SIG-M5 (cell line): Measurements from ENCODE around the gene MIA2.
"Not testable (repeated sequence)": the region's sequence is repeated elsewhere in the genome, so short reads cannot be mapped to it uniquely, and the experiment has no call there.

ENCODE experiments used
- DNase-seq: peaks from one replicate; lab custom pipeline; 2025; lab: John Stamatoyannopoulos, UW

Gene MIA2

DNA sequence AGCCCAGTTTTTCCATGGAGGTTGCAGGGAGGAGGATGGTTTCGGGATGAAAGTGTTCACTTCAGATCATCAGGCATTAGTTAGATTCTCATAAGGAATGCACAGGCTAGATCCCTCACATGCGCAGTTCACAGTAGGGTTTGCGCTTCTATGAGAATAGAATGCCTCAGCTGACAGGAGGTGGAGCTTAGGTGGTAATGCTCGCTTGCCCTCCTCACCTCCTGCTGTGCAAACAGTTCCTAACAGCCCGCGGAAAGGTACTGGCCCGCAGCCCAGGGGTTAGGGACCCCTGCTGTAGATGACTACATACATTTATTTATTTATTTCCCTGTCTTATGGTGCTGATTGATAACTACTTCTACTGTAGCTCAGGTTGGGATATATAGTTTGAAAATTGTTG, 105.3 kb downstream of the MIA2 start:
- DNase-seq: no peak

DNA sequence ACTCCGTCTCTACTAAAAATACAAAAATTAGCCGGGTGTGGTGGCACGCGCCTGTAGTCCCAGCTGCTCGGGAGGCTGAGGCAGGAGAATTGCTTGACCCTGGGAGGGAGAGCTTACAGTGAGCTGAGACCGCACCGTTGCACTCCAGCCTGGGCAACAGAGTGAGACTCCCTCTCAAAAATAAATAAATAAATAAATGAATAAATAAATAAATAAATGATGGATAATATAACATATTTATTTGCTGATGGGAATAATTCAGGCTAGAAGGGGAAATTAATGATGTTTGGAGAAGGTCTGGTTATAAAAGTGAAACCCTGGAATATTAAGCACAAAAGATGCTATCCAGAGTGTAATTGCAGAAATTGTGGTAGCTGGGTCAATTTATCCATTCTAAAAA, 107.4 kb downstream of the MIA2 start:
- DNase-seq: not testable (repeated sequence)

DNA sequence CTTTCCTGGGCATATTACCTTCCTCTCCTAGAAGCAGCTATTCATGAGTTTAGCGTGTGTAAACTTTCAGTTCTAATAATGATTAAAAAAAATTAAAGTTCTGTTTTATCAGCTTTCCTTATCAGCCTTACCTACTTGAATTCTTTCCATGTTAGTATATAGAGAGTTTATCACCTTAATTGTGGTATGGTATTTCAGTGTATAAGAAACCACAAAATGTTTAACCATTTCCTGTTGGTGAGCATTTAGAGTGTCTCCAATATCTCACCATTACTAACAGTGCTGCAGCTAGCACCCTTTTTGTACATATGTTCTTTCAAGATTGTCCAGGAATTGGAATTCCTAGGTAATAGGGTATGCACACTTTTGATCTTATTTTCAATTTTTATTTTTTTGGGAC, 109.1 kb downstream of the MIA2 start:
- DNase-seq: no peak

DNA sequence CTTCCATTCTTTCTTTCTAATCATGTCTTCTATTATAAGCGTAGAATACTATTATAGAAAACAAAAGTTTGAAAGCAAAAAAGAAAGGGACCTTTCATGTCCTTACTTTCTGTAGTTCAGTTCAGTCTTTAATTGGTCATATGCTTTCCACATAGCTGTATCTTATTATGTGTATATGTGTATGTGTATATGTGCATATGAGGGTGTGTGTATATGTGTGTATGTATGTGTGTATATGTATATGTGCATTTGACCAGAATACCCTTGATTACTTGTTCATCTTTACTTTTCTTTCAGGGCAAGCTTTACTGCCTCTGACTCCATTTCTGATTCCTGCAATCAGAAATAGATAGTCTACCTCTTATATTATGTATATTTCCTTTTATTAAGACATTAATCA, 109.9 kb downstream of the MIA2 start:
- no peak for DNase-seq

DNA sequence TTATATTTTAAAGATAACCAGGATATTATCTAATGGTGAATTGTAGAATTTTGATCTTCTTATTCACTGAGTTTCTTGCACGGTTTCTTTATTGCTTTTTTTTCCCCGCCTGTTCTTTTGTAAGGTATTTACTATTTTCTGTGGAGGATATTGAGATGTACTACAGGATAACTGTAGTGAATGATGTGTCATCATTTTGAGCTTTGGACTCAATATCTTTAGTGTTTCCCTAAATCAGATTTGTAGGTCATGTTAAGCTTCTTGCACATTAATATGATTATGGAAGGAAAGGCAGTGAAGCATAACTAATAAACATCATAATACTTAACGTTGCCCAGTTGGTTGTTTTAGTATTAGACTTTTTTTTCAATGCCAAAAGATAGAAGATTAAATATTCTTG, 117.2 kb downstream of the MIA2 start:
- DNase-seq: no peak

DNA sequence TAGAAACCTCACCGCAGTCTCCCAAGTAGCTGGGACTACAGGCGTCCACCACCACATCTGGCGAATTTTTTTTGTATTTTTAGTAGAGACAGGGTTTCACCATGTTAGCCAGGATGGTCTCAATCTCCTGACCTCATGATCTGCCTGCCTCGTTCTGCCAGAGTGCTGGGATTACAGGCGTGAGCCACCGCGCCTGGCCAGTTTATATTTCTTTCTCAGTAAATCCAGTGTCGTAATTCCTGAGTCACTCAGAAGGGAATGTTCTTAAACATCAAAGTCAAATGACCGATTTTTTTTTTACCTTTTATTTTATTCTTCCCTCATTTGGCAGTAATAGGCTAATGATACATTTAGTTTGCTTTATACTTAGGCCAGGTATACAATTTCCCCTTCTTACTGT, 118.0 kb downstream of the MIA2 start:
- DNase-seq: no peak

DNA sequence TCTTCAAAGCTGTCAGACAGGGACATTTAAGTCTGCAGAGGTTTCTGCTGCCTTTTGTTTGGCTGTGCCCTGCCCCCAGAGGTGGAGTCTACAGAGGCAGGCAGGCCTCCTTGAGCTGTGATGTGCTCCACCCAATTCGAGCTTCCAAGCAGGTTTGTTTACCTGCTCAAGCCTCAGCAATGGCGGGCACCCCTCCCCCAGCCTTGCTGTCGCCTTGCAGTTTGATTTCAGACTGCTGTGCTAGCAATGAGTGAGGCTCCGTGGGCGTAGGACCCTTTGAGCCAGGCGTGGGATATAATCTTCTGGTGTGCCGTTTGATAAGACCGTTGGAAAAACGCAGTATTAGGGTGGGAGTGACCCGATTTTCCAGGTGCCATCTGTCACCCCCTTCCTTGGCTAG, 125.4 kb downstream of the MIA2 start:
- not testable (repeated sequence) for DNase-seq

DNA sequence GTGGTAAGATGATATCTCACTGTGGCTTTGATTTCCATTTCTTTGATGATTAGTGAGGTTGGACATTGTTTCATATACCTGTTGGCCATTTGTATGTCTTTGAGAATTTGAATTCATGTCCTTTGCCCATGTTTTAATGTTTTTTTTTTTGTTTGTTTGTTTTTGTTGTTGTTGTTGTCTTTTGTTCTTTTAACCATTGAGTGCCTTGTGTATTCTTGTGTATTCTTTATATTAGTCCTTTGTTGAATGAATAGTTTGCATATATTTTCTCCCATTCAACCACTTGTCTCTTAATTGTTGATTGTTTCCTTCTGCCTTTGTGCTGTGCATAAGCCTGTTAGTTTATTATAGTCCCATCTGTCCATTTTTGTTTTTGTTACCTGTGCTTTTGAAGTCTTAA, 126.6 kb downstream of the MIA2 start:
- no peak for DNase-seq

DNA sequence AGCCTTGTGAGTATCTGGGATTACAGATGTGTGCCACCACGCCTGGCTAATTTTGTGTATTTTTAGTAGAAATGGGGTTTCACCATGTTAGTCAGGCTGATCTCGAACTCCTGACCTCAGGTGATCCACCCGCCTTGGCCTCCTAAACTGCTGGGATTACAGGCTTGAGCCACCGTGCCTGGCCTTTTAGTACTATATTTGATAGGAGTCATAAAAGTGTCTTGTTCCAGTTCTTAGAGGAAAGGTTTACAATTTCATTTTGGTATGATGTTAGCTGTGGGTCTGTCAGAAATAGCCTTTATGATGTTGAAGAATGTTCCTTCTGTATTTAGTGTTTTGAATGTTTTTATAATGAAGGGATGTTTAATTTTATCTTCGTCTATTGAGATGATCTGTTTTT, 127.8 kb downstream of the MIA2 start:
- DNase-seq: not testable (repeated sequence)

DNA sequence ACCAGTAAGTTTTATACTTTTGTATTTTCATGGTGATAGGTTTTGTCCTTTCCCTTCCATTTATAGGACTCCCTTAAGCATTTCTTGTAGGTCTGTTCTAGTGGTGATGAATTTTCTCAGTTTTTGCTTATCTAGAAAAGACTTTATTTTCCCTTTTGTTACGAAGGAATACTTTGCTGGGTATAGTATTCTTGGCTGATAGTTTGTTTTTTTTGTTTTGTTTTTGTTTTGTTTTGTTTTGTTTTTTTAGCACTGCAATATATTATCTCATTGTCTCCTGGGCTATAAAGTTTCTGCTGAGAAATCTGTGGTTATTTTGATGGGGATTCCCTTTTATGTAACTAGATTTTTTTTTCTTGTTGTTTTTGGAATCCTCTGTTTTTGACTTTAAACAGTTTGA, 130.8 kb downstream of the MIA2 start:
- DNase-seq: no peak

DNA sequence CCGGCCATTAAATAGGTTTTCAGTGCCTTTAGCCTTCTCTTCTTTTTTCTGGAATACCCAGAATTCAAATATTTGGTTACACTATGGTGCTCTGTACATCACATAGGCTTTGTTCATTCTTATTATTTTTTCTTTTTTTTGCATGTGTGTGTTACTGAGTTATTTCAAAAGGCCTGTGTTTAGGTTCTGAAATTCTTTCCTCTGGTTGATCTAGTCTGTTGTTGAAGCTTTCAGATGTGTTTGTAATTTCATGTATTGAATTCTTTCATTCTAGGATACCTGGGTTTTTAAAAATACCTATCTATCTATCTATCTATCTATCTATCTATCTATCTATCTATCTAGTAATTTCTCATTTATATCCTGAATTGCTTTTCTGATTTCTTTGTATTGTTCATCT, 131.6 kb downstream of the MIA2 start:
- no peak for DNase-seq

DNA sequence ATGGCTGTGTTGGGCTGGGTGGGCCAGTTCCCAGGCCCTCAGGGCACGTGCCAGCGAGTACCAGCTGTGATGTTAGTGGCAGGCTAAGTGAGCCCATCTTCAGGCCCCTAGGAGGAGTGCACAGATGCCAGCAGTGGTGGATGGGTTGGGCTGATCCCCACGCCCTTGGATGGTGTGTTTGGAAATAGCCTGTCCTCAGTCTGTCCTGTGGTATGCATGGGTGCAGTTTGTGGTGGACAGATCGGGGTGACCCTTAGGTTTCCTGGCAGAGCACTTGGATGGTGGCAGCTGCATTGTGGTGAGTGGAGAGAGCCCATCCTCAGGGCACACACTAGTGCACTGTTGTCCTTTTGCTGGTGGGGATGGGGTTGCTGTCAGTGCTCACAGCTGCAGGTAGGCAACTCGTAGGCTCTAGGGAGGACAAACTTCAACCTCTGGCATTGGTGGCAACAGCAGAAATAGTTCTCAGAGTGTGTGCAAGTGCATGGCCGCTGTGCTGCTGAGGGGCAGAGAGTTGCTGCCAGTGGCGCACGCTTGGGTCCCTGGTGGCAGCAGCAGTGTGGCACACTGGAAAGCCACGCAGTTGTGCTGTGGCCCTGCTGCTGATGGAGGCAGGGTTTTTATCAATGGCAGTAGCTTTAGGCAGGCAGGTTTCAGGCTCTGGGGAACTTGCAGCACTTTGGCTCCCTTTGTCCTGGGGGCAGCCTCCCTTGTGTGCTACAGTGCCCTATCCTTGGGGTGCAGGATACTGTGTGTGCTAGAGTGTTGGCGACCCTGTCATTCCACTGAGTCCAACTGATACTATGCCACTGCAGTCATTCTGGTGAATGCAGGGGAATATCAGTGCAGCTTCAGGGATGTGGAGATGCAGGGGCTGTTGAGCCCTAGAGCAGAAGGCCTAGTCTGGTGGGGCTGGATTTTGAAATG, 133.0 kb downstream of the MIA2 start:
- DNase-seq: no peak

DNA sequence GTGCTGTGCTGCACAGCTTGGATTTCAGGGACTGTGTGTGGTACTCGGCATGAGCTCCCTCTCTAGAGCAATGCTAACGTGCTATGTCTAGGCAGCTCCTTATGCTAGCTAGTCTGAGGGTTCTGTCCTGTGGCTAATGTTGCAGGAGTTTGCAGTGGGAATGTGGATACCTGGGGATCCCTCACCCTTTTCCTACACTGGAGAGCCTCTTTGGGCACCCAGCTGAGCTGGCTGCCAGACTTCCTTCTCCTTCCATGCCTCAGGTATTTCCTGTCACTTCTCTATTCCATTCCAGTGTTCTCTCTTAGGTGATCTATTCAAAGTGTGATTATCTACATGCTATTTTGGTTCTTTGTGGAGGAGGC, 133.7 kb downstream of the MIA2 start:
- no peak for DNase-seq

DNA sequence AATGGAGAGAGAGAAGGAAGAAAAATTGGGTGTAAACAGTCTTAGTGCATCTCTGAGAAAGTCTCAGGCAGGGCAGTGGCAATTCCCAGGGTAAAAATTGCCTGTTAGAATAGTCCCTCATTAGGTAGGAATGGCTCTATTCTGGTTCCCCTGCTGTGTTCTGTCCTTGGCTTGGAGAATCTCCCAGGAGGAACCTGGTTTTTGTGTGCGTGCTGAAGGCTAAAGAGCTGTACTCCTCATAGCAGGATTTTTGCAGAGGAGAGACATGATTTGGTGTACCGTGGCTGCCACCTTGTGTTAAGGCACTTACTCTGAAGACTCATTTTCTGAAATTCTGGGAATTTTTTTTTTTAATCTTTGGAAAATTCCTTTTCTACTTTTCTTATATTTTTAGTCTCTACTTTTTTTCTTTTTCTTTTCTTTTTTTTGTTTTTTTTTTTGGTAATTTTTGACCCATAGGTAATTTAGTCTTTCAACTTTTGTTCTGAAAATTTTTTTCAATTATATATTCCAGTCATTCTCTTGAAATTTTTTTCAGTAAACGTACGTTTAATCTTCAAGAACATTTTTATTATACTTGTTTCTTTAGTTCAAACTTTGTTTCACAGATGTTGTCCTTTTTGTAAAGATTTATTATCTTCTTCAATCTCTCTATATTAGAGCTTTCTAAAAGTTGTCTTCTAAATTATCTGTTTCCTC, 134.7 kb downstream of the MIA2 start:
- no peak for DNase-seq

DNA sequence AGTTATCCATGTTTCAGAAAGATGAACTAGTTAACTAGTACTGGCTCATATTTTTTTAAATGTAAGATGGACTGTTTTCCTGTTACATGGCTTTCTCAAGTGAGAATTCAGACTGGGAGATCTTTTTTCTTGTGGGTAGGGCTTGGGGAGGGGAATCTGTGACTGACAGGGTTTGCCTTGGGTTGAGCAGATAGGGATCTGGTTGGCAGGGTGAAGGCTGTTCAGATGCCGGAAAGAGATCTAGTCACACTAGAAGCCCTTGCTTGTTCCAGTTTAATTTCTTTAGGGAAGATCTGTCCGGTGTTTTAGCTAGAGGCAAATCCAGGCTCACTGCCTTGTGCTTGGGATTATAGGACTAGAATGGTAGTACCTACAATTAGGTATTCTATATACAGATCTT, 135.3 kb downstream of the MIA2 start:
- no peak for DNase-seq

DNA sequence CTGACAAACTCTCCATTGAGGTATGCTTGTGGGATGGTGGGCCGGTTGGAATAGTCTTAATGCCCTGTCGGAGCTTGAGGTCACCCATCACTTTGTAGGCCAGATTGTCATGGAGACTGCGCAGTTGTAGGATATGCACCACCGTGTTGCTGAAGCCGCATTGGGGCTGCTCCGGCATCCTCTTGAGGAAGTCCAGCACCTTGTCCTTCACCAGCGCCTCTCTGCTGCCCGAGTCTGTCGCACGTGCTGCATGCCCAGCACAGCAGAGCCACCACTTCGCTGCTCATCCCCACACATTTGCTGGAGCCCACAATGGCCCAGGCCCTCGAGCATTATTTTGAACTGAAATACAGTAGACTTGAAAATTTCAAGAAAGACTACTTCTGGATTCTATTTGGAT, 136.7 kb downstream of the MIA2 start:
- no peak for DNase-seq

DNA sequence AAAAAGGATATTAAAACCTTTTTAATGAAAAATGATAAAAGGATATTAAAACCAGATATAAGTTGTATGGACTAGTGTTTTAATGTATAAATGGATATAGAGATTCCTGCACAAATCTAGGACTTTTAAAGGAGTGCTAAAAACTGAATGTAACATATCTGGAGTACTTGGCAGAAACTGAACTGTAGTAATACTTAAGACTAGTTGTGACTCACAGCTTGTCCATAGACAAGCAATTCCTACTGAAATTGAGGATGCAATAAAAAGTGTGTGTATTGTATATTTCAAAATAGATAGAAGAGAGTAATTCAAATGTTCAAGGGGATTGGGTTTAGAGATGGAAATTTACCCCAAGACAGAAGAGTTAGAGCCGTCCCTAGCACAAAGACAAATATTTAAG, 138.9 kb downstream of the MIA2 start:
- DNase-seq: no peak

DNA sequence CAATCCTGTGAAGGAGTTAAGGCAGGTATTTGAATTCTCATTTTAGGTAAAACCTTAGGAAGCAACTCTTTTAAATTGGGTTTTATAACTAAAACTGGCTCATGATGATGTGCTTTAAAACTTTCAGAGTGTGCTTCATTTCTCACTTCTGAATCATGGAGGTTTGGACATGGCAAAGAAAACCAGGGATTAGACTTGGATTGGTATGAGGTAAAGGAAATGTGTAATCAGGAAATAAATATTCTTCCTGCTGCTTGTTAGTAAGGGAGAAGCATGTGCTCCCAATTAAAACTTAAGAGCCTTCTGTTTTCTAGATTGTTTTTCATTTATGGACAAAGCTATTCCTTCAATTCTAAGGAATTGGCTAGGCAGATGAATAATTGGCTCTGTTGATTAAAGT, 141.1 kb downstream of the MIA2 start:
- DNase-seq: no peak

DNA sequence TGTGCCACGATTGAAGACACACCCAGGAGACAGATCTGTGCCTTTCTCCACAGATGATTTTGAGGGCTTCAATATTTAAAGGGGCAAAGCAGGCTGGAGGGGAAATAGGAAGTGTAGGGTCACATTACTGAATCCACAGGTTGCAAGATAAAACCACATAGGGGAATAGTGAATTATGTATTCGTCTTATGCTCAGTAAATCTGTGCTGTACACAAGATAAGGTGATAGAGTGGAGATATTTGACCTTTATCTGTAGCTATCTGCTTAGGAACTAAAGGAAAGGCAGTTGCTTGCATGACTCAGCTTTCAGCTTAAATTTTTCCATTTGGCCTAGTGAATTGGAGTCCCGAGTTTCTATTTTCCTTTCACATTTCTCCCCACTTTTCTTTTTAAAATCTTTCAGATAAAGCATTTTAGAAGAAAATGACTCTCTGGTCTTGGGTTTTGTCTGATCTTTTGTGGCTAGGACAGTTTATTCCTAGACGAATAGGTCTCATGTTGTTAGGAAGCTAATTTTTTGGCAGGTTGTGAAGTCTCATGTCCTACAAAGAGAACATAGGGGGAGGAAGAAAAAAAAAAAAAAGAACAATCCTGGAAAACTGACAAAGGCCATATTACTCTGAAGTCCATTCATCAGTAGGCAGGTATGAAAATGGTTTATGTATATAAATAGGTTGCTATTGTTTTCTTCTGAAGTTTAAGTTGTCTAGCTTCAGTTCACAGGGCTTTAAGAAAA, 143.1 kb downstream of the MIA2 start:
- DNase-seq: no peak

DNA sequence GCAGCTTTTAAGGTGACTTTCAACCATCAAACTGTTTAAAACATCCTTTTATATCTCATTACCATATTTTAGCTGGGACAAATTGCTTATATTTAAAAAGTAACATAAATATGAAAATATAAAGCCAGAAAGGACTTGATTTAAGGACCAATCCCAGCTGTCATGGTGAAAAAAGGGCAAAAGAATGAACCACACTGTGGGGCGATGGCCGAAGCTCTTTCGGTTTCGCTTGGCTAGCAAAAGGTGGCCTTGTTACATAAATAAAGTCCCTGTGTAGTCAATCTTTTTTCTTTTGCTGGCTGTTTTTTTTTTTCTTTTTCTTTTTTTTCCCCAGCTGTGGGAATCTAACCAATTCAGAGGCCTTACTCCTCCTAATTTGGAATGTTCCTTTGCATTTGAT, 147.7 kb downstream of the MIA2 start:
- no peak for DNase-seq

DNA sequence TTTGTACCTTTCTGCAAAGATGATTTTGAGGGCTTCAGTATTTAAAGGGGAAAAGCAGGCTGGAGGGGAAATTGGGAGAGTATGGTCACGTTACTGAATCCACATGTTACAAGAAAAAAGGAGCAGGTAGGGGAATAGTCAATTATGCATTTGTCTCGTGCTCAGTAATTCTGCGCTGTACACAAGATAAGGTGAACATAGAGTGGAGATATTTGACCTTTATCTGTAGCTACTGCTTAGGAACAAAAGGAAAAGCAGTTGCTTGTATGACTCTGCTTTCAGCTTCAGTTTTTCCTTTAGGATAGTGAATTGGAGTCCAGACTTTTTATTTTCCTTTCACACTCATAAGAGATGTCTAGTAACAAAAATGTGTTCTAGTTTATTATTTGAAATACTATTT, 148.7 kb downstream of the MIA2 start:
- no peak for DNase-seq

DNA sequence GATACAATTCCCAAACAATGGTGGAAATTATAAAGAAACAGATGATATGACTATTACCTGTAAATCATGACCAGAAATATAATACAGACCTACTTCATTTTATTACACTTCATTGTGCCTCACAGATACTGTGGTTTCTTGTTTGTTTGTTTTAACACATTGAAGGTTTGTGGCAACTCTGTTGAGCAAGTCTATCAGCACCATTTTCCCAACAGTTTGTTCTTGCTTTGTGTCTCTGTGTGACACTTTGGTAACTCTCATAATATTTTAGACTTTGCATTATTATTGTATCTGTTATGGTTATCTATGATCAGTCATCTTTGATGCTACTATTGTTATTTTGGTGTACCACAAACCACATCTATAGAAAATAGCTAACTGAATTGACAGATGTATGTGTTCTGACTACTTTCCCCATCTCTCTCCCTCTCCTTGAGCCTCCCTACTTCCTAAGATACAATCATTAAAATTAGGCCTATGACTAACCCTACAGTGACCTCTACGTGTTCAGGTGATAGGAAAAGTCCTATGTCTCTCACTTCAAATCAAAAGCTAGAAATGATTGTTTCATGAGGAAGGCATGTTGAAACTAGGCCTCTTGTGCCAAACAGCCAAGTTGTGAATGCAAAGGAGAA, 149.4 kb downstream of the MIA2 start:
- no peak for DNase-seq
